ENCODE data around the gene TSPAN13.

- TF ChIP-seq CTCF (IDR thresholded peaks at IDR 0.05), result no peak
- no peak for TF ChIP-seq POLR2A (IDR thresholded peaks at IDR 0.05)
These were observed 18.5 kb upstream of the TSPAN13 start for GRCh38 chr7:16735020-16735419.
